Endodermal cell (in vitro differentiated cells): ENCODE results near the gene RSPO3. TPM values are rescaled to one million over a fixed set of nuclear protein-coding genes. Genes with fewer than 3 reads are reported as not detected.

Experiments used
- DNase-seq: peaks from one replicate; pipeline ENCODE4 v3.0.0-alpha.2; 2017
- H3K27ac ChIP-seq: 2 replicates; pipeline ENCODE4 v1.5.1; 2013; ENCODE audit warnings: mild to moderate bottlenecking, low read depth, low read length, moderate library complexity
- H3K27me3 ChIP-seq: 2 replicates; pipeline ENCODE4 v1.6.1; 2013; ENCODE audit warnings: mild to moderate bottlenecking, low read length, moderate library complexity; ENCODE audit not compliant: insufficient read depth, control insufficient read depth, poor library complexity, severe bottlenecking
- H3K36me3 ChIP-seq: 2 replicates; pipeline ENCODE4 v1.7.0; 2013; ENCODE audit warnings: mild to moderate bottlenecking, low read length, moderate library complexity; ENCODE audit not compliant: control insufficient read depth, insufficient read depth
- H3K4me1 ChIP-seq: one replicate; pipeline ENCODE4 v1.7.0; 2013; ENCODE audit warnings: low read length; ENCODE audit not compliant: control insufficient read depth, insufficient read depth
- H3K4me3 ChIP-seq: 2 replicates; pipeline ENCODE4 v1.5.1; 2013; ENCODE audit warnings: mild to moderate bottlenecking, low read length, moderate library complexity
- H3K9ac ChIP-seq: 2 replicates; pipeline ENCODE4 v1.6.1; 2013; ENCODE audit warnings: mild to moderate bottlenecking, low read length, moderate library complexity; ENCODE audit not compliant: poor library complexity, severe bottlenecking; ENCODE audit errors: extremely low read depth
- H3K9me3 ChIP-seq: 2 replicates; pipeline ENCODE4 v1.6.1; 2013; ENCODE audit warnings: mild to moderate bottlenecking, low read length, moderate library complexity; ENCODE audit not compliant: control insufficient read depth
- H3K27ac Mint-ChIP-seq: 2 replicates; pipeline ENCODE4 v1.8.0; 2020; ENCODE audit warnings: mixed read lengths
- H3K27me3 Mint-ChIP-seq: 2 replicates; pipeline ENCODE4 v1.8.0; 2021; ENCODE audit warnings: mild to moderate bottlenecking, mixed read lengths; ENCODE audit not compliant: insufficient read depth
- H3K36me3 Mint-ChIP-seq: 2 replicates; pipeline ENCODE4 v1.8.0; 2020; ENCODE audit warnings: low read depth, mixed read lengths
- H3K4me1 Mint-ChIP-seq: 2 replicates; pipeline ENCODE4 v1.8.0; 2020; ENCODE audit warnings: mixed read lengths
- H3K4me3 Mint-ChIP-seq: 2 replicates; pipeline ENCODE4 v1.8.0; 2020; ENCODE audit warnings: mild to moderate bottlenecking, moderate library complexity, mixed read lengths
- H3K9me3 Mint-ChIP-seq: 2 replicates; pipeline ENCODE4 v1.8.0; 2020; ENCODE audit warnings: mild to moderate bottlenecking, mixed read lengths
- WGBS, 2 experiments: methylation state at CpG; one replicate each; pipeline versions ENCODE4 v1.1.5 to v1.1.7; 2013; ENCODE audit warnings: missing lambda C conversion rate in 2 of 2, mixed read lengths in 1 of 2; ENCODE audit not compliant: insufficient coverage in 1 of 2, insufficient read length in 1 of 2; 5-methylcytosine and 5-hydroxymethylcytosine counted together
- total RNA-seq, 2 donors: library from RNA; stranded (reverse); fragmentation: NEBNext Ultra II Directional in 1 of 2; extraction: Animal tissue kit (Norgen Biotek cat#: 25700) in 1 of 2; gene quantifications; 2 replicates in 1 of 2; 3 replicates in 1 of 2; pipeline ENCODE4 v1.2.1, GENCODE V29; 2021
- TF ChIP-seq, protein P1 (sequence below): fragments of 200-600 bp; sonication (generic); conservative IDR thresholded peaks from 2 replicates; pipeline ENCODE4 v1.5.0; 2021; ENCODE audit warnings: antibody characterized with exemption, mild to moderate bottlenecking

The RSPO3 gene
- total RNA-seq, 2 donors from 2014 or later: 0.20 to 0.31 TPM

DNA sequence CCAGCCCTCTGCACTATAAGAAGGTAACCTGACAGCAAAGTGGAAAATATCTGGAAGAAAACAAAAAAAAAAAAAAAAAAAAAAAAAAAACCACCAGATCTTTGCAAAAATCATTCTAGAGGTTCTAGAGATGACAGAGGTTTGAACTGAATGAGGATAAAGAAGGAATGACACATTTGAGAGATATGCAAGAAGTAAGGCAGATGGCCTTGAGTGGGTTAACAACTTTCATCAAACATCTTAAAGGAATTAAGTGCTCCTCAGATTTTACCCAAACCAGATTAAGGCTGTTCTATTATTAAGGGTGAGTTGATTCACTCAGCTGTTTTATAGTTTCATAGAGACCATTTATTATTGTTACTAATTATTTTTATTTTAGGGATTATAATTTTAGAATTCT, 62.0 kb downstream of the RSPO3 start:
- Histone ChIP-seq H3K9ac (no peak overlapping the region), H3K36me3 (no peaks in the 10 kb centered on the region), H3K4me1 (no peaks in the 10 kb centered on the region), H3K4me3 (no peak overlapping the region), H3K27ac (no peak overlapping the region), H3K9me3 (no peaks in the 10 kb centered on the region), H3K27me3 (no peaks in the 10 kb centered on the region)
- Mint-ChIP-seq H3K36me3 (no peaks in the 10 kb centered on the region), H3K27ac (no peak overlapping the region), H3K9me3 (no peaks in the 10 kb centered on the region), H3K27me3 (no peaks in the 10 kb centered on the region), H3K4me1 (no peaks in the 10 kb centered on the region), H3K4me3 (no peak overlapping the region)
- no peak for DNase-seq
- TF ChIP-seq, protein P1, sequence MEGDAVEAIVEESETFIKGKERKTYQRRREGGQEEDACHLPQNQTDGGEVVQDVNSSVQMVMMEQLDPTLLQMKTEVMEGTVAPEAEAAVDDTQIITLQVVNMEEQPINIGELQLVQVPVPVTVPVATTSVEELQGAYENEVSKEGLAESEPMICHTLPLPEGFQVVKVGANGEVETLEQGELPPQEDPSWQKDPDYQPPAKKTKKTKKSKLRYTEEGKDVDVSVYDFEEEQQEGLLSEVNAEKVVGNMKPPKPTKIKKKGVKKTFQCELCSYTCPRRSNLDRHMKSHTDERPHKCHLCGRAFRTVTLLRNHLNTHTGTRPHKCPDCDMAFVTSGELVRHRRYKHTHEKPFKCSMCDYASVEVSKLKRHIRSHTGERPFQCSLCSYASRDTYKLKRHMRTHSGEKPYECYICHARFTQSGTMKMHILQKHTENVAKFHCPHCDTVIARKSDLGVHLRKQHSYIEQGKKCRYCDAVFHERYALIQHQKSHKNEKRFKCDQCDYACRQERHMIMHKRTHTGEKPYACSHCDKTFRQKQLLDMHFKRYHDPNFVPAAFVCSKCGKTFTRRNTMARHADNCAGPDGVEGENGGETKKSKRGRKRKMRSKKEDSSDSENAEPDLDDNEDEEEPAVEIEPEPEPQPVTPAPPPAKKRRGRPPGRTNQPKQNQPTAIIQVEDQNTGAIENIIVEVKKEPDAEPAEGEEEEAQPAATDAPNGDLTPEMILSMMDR: no peak

DNA sequence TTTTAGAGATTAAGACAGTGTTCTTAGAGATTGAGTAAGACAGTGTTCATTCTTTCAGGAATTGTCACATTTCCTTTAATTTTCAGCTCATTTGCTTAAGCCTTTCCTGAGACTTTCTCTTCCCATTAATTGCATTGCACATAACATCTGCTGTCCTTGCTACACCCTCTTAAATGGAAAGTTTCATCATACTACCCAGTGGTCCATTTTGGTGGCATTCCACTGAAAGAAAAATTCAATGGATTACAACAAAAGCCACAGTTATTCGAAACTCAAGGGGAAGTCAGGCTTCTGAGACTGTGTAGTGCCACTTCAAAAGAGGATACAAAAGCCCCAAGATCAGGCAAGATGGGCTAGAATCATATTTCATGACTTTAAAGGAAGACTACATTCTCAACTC, 64.0 kb downstream of the RSPO3 start:
- Histone ChIP-seq H3K36me3 (no peaks in the 10 kb centered on the region), H3K9ac (no peak overlapping the region), H3K27me3 (no peaks in the 10 kb centered on the region), H3K9me3 (no peaks in the 10 kb centered on the region), H3K4me1 (no peaks in the 10 kb centered on the region), H3K27ac (no peak overlapping the region), H3K4me3 (no peak overlapping the region)
- DNase-seq: no peak
- Mint-ChIP-seq H3K4me1 (no peaks in the 10 kb centered on the region), H3K27ac (no peak overlapping the region), H3K9me3 (no peaks in the 10 kb centered on the region), H3K4me3 (no peak overlapping the region), H3K36me3 (no peaks in the 10 kb centered on the region), H3K27me3 (no peaks in the 10 kb centered on the region)
- WGBS, 2 experiments: 87 to 88% methylated on average over 1 of the region's 1 CpG
- TF ChIP-seq, protein P1: no peak

DNA sequence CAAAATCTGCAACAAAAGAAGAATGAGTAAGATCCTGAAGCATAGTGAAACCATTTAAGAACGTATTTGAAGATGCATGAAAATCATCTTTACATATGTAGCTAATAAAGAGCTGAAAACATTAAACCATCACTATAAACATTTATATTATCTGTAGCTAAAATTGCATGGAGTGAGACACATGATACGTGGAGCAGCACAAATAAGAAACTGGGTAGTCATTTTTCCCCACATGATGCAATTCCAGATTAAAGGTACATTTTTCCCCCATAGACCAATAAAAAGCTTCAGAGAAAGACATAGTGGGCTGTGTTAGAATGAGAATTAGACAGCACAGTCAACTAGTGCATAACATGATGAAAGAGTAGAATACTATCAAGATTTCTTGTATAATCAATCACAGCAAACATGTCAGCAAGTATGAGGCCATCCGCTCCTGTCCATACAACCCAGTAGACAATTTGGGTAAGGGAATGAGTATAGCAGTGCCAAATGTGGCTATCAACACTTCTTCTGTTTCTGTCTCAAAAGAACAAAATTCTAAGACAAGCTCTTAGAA, 67.0 kb downstream of the RSPO3 start:
- Mint-ChIP-seq H3K4me3 (no peak overlapping the region), H3K27me3 (no peaks in the 10 kb centered on the region), H3K27ac (no peak overlapping the region), H3K9me3 (no peaks in the 10 kb centered on the region), H3K36me3 (no peaks in the 10 kb centered on the region), H3K4me1 (no peaks in the 10 kb centered on the region)
- H3K4me1 ChIP-seq: no peaks in the 10 kb centered on the region
- 94 to 100% methylated on average over 1 to 2 of the region's 3 CpGs for WGBS, 2 experiments
- no peak overlapping the region for H3K9ac ChIP-seq
- DNase-seq: no peak
- no peaks in the 10 kb centered on the region for H3K27me3 ChIP-seq
- TF ChIP-seq, protein P1: no peak
- no peaks in the 10 kb centered on the region for H3K36me3 ChIP-seq
- H3K4me3 ChIP-seq: no peak overlapping the region
- no peak overlapping the region for H3K27ac ChIP-seq
- no peaks in the 10 kb centered on the region for H3K9me3 ChIP-seq
